ENCODE measurements around the gene FOCAD.

FOCAD gene

GRCh38 chr9:20754556-20754955 lies 70.5 kb downstream of the FOCAD start:
- Histone ChIP-seq H3K9me2 (ENCODE audit: low read depth, low read length) (no peaks in the 10 kb centered on the region), H3K4me2 (ENCODE audit: low read length) (no peak overlapping the region), H2AFZ (ENCODE audit: low read length) (no peak overlapping the region), H3K9me3 (ENCODE audit: low read length) (no peaks in the 10 kb centered on the region), H4K20me1 (ENCODE audit: insufficient read depth, low read length) (no peaks in the 10 kb centered on the region), H3K4me1 (ENCODE audit: insufficient read depth, low read length, severe bottlenecking) (no peaks in the 10 kb centered on the region), H3F3A (ENCODE audit: insufficient read depth, low read length) (no peaks in the 10 kb centered on the region), H3K27me3 (ENCODE audit: insufficient read depth, low read length) (no peaks in the 10 kb centered on the region), H3K79me2 (ENCODE audit: insufficient read depth, low read length) (no peaks in the 10 kb centered on the region), H3K27ac (ENCODE audit: low read depth, low read length, poor library complexity, severe bottlenecking) (no peak overlapping the region), H3K9ac (ENCODE audit: low read length) (no peak overlapping the region), H3K4me3 (ENCODE audit: low read depth, low read length, poor library complexity, severe bottlenecking) (no peak overlapping the region), H3K36me3 (ENCODE audit: insufficient read depth, low read length) (no peaks in the 10 kb centered on the region)
- no peak for TF ChIP-seq EZH2 (IDR thresholded peaks at IDR 0.05; ENCODE audit: borderline replicate concordance, low read length)
- TF ChIP-seq CTCF (IDR thresholded peaks at IDR 0.05; ENCODE audit: low read length): no peak

- Histone ChIP-seq H3K9ac (ENCODE audit: low read length) (no peak overlapping the region), H3K27ac (ENCODE audit: low read depth, low read length, poor library complexity, severe bottlenecking) (no peak overlapping the region), H3F3A (ENCODE audit: insufficient read depth, low read length) (no peaks in the 10 kb centered on the region), H3K4me3 (ENCODE audit: low read depth, low read length, poor library complexity, severe bottlenecking) (no peak overlapping the region), H3K9me2 (ENCODE audit: low read depth, low read length) (no peaks in the 10 kb centered on the region), H3K4me1 (ENCODE audit: insufficient read depth, low read length, severe bottlenecking) (no peaks in the 10 kb centered on the region), H3K79me2 (ENCODE audit: insufficient read depth, low read length) (no peaks in the 10 kb centered on the region), H3K27me3 (ENCODE audit: insufficient read depth, low read length) (no peaks in the 10 kb centered on the region), H3K9me3 (ENCODE audit: low read length) (no peaks in the 10 kb centered on the region), H4K20me1 (ENCODE audit: insufficient read depth, low read length) (no peaks in the 10 kb centered on the region), H3K36me3 (ENCODE audit: insufficient read depth, low read length) (no peaks in the 10 kb centered on the region), H3K4me2 (ENCODE audit: low read length) (no peak overlapping the region), H2AFZ (ENCODE audit: low read length) (no peak overlapping the region)
- TF ChIP-seq CTCF (IDR thresholded peaks at IDR 0.05; ENCODE audit: low read length) (no peak), EZH2 (IDR thresholded peaks at IDR 0.05; ENCODE audit: borderline replicate concordance, low read length) (no peak)
Observed at GRCh38 chr9:20760246-20760891, 76.3 kb downstream of the FOCAD start.

GRCh38 chr9:20770947-20771346 lies 86.9 kb downstream of the FOCAD start:
- H3K4me3 ChIP-seq (ENCODE audit: low read depth, low read length, poor library complexity, severe bottlenecking): no peak overlapping the region
- no peaks in the 10 kb centered on the region for H3F3A ChIP-seq (ENCODE audit: insufficient read depth, low read length)
- H3K79me2 ChIP-seq (ENCODE audit: insufficient read depth, low read length): no peaks in the 10 kb centered on the region
- H3K4me1 ChIP-seq (ENCODE audit: insufficient read depth, low read length, severe bottlenecking): no peaks in the 10 kb centered on the region
- no peak overlapping the region for H3K9ac ChIP-seq (ENCODE audit: low read length)
- H3K4me2 ChIP-seq (ENCODE audit: low read length): no peak overlapping the region
- no peaks in the 10 kb centered on the region for H3K9me2 ChIP-seq (ENCODE audit: low read depth, low read length)
- no peak overlapping the region for H2AFZ ChIP-seq (ENCODE audit: low read length)
- no peaks in the 10 kb centered on the region for H3K27me3 ChIP-seq (ENCODE audit: insufficient read depth, low read length)
- H3K27ac ChIP-seq (ENCODE audit: low read depth, low read length, poor library complexity, severe bottlenecking): no peak overlapping the region
- TF ChIP-seq EZH2 (IDR thresholded peaks at IDR 0.05; ENCODE audit: borderline replicate concordance, low read length): no peak
- TF ChIP-seq CTCF (IDR thresholded peaks at IDR 0.05; ENCODE audit: low read length): no peak
- no peaks in the 10 kb centered on the region for H3K9me3 ChIP-seq (ENCODE audit: low read length)
- H4K20me1 ChIP-seq (ENCODE audit: insufficient read depth, low read length): no peaks in the 10 kb centered on the region
- H3K36me3 ChIP-seq (ENCODE audit: insufficient read depth, low read length): no peaks in the 10 kb centered on the region; the same call in 1 of the 2 replicates
